BJ (cell line): ENCODE measurements around the gene SMIM27. TPM values are rescaled to one million over a fixed set of nuclear protein-coding genes. Genes with fewer than 3 reads are reported as not detected.
A peak's percentile ranks its signal among the peaks of the same experiment; 100 is the strongest.

Experiments used
- CTCF ChIA-PET: fragments of 350-600 bp; formaldehyde crosslinking; extraction: SDS; loops from one replicate; lab custom pipeline; 2021; ENCODE audit warnings: antibody characterized with exemption, inconsistent platforms; lab: Yijun Ruan, JAX
- POLR2A ChIA-PET: fragments of 300-600 bp; sonication (Branson Sonifier 250); formaldehyde crosslinking; extraction: SDS; loops from one replicate; lab custom pipeline; 2021; ENCODE audit warnings: antibody characterized with exemption; lab: Charles Lee
- DNase-seq: peaks from one replicate; pipeline ENCODE4 v3.0.0-alpha.2; 2011; ENCODE audit warnings: low read depth
- H3K27me3 ChIP-seq: 2 replicates; pipeline ENCODE4 v1.6.0; 2011; ENCODE audit warnings: low read length; ENCODE audit not compliant: control insufficient read depth, insufficient read depth
- H3K36me3 ChIP-seq: 2 replicates; pipeline ENCODE4 v1.5.1; 2011; ENCODE audit warnings: low read length; ENCODE audit not compliant: control insufficient read depth, insufficient read depth
- H3K4me3 ChIP-seq: 2 replicates; pipeline ENCODE4 v1.5.1; 2011; ENCODE audit warnings: low read depth, mild to moderate bottlenecking, control low read depth, low read length
- CTCF ChIP-seq: IDR thresholded peaks from 2 replicates; pipeline ENCODE4 v1.5.1; 2011; ENCODE audit warnings: low read depth, mild to moderate bottlenecking, control low read depth, inconsistent platforms, low read length, moderate library complexity; ENCODE audit not compliant: insufficient read depth
- polyA minus RNA-seq: library from RNA; depleted of rRNA, polyadenylated mRNA; stranded (reverse); fragments of >200 nt; gene quantifications from 2 replicates; pipeline ENCODE4 v1.2.3, GENCODE V29; 2011; rRNA and poly(A)+ RNA removed
- polyA plus RNA-seq: library from polyadenylated mRNA; depleted of rRNA; stranded (reverse); fragments of >200 nt; gene quantifications from 2 replicates; pipeline ENCODE4 v1.2.3, GENCODE V29; 2011; rRNA removed

SMIM27 gene
- 7.6 and 9.2 TPM in 2 replicates for polyA plus RNA-seq
- 1.0 and 4.2 TPM in 2 replicates for polyA minus RNA-seq

GRCh38 chr9:32552172-32552872 lies at the start of gene SMIM27, which contains the start of gene TOPORS:
TSS of gene SMIM27 (plus strand) at chr9:32552327. CDS start at chr9:32552435, 108 bp downstream.
TSS of gene TOPORS (minus strand) at chr9:32552586. CDS start at chr9:32552436, 150 bp downstream.
- peak; percentile 53 for DNase-seq
- no peak for TF ChIP-seq CTCF
- H3K36me3 ChIP-seq: no peaks in the 10 kb centered on the region
- CTCF ChIA-PET: interaction anchor here (0.7 to 4.2 kb wide), 5 partner anchors 11 to 173 kb away, joined by 3 to 22 read pairs (median 3); no protein-coding TSS in a partner anchor
- peak within 1 kb of the TSS; percentile 75 for H3K4me3 ChIP-seq
- POLR2A ChIA-PET: no interaction called here
- H3K27me3 ChIP-seq: no peaks in the 10 kb centered on the region

GRCh38 chr9:32502464-32502863 lies 49.7 kb upstream of the SMIM27 start:
- no peak for DNase-seq
- no peak for TF ChIP-seq CTCF
- POLR2A ChIA-PET: no interaction called here
- Histone ChIP-seq H3K36me3 (peaks cover 1% of the 10 kb centered on the region; the same call in 1 of the 2 replicates), H3K4me3 (no peak overlapping the region), H3K27me3 (no peaks in the 10 kb centered on the region)
- CTCF ChIA-PET: interaction anchor here (1.2 to 2.3 kb wide), 2 partner anchors 23 to 124 kb away, joined by 3 to 7 read pairs; no protein-coding TSS in a partner anchor

- POLR2A ChIA-PET: no interaction called here
- CTCF ChIA-PET: interaction anchor here (1.2 to 2.3 kb wide), 2 partner anchors 22 to 124 kb away, joined by 3 to 7 read pairs; no protein-coding TSS in a partner anchor
- Histone ChIP-seq H3K4me3 (no peak overlapping the region), H3K36me3 (peaks cover under 1% of the 10 kb centered on the region; the same call in 1 of the 2 replicates), H3K27me3 (no peaks in the 10 kb centered on the region)
- no peak for TF ChIP-seq CTCF
- DNase-seq: no peak
Measured at GRCh38 chr9:32503008-32503407, 49.1 kb upstream of the SMIM27 start.

DNA sequence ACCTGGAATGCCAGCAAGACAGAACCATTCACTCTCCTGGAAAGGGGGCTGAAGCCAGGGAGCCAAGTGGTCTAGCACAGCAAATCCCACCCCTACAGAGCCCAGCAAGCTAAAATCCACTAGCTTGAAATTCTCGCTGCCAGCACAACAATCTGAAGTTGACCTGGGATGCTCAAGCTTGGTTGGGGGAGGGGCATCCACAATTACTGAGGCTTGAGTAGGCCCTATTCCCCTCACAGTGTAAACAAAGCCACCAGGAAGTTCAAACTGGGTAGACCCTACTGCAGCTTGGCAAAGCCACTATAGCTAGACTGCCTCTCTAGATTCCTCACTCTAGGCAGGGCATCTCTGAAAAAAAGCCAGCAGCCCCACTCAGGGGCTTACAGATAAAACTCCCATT lies 43.4 kb upstream of the SMIM27 start:
- no peak for DNase-seq
- CTCF ChIA-PET: interaction anchor here (1.7 kb wide), 1 partner anchor 14 kb away, joined by 4 read pairs; no protein-coding TSS in a partner anchor
- TF ChIP-seq CTCF: no peak
- Histone ChIP-seq H3K4me3 (no peak overlapping the region), H3K27me3 (no peaks in the 10 kb centered on the region), H3K36me3 (no peaks in the 10 kb centered on the region)
- POLR2A ChIA-PET: no interaction called here

GRCh38 chr9:32516241-32516640 lies 35.9 kb upstream of the SMIM27 start:
- Histone ChIP-seq H3K27me3 (no peaks in the 10 kb centered on the region), H3K4me3 (no peak overlapping the region), H3K36me3 (no peaks in the 10 kb centered on the region)
- no peak for TF ChIP-seq CTCF
- ChIA-PET POLR2A (no interaction called here), CTCF (interaction anchor here (1.0 to 1.1 kb wide), 2 partner anchors 9 to 56 kb away, joined by 3 read pairs; partner anchors contain the start of gene RIGI)
- DNase-seq: no peak
